ENCODE results near the gene RXFP4. TPM values are rescaled to one million over a fixed set of nuclear protein-coding genes. Genes with fewer than 3 reads are reported as not detected.

RXFP4 gene
- total RNA-seq, 2 donors from 2014 or later: not detected

GRCh38 chr1:155970531-155971167 is 29.2 kb downstream of the RXFP4 start:
- Mint-ChIP-seq H3K4me1 (peaks cover 81% of the 10 kb centered on the region), H3K36me3 (ENCODE audit: low read depth) (peaks cover 11% of the 10 kb centered on the region), H3K4me3 (peak overlapping the region; percentile 83), H3K27ac (peak overlapping the region; percentile 93), H3K27me3 (no peaks in the 10 kb centered on the region)
- ATAC-seq: peak; percentile 64
- H3K9me3 ChIP-seq (ENCODE audit: control insufficient read depth, low read length, poor library complexity, severe bottlenecking): no peaks in the 10 kb centered on the region
- DNase-seq: no peak

- no peaks in the 10 kb centered on the region for H3K9me3 ChIP-seq (ENCODE audit: control insufficient read depth, low read length, poor library complexity, severe bottlenecking)
- no peak for DNase-seq
- H3K36me3 Mint-ChIP-seq (ENCODE audit: low read depth): peaks cover 15% of the 10 kb centered on the region
- peaks cover 91% of the 10 kb centered on the region for H3K4me1 Mint-ChIP-seq
- H3K27ac Mint-ChIP-seq: peak overlapping the region; percentile 93
- peak overlapping the region; percentile 99 for H3K4me3 Mint-ChIP-seq
- no peak for ATAC-seq
- no peaks in the 10 kb centered on the region for H3K27me3 Mint-ChIP-seq
Observed at GRCh38 chr1:155971910-155972809, 30.7 kb downstream of the RXFP4 start.

GRCh38 chr1:155973723-155974122 is 32.3 kb downstream of the RXFP4 start:
- peak overlapping the region; percentile 96 for H3K27ac Mint-ChIP-seq
- H3K36me3 Mint-ChIP-seq (ENCODE audit: low read depth): peaks cover 20% of the 10 kb centered on the region
- H3K9me3 ChIP-seq (ENCODE audit: control insufficient read depth, low read length, poor library complexity, severe bottlenecking): no peaks in the 10 kb centered on the region
- peak overlapping the region; percentile 99 for H3K4me3 Mint-ChIP-seq
- H3K4me1 Mint-ChIP-seq: peaks cover 79% of the 10 kb centered on the region
- DNase-seq (no peak), ATAC-seq (no peak)
- no peaks in the 10 kb centered on the region for H3K27me3 Mint-ChIP-seq

GRCh38 chr1:155974208-155975115 is 33.0 kb downstream of the RXFP4 start:
- peaks cover 17% of the 10 kb centered on the region for H3K36me3 Mint-ChIP-seq (ENCODE audit: low read depth)
- H3K27ac Mint-ChIP-seq: peak overlapping the region; percentile 96
- peaks cover 78% of the 10 kb centered on the region for H3K4me1 Mint-ChIP-seq
- H3K9me3 ChIP-seq (ENCODE audit: control insufficient read depth, low read length, poor library complexity, severe bottlenecking): no peaks in the 10 kb centered on the region
- H3K4me3 Mint-ChIP-seq: peak overlapping the region; percentile 99
- DNase-seq: no peak
- no peak for ATAC-seq
- H3K27me3 Mint-ChIP-seq: no peaks in the 10 kb centered on the region

GRCh38 chr1:155975375-155976061 is 34.1 kb downstream of the RXFP4 start:
- peaks cover 78% of the 10 kb centered on the region for H3K4me1 Mint-ChIP-seq
- no peak for ATAC-seq
- peak overlapping the region; percentile 99 for H3K4me3 Mint-ChIP-seq
- peaks cover 15% of the 10 kb centered on the region for H3K36me3 Mint-ChIP-seq (ENCODE audit: low read depth)
- no peak for DNase-seq
- no peaks in the 10 kb centered on the region for H3K27me3 Mint-ChIP-seq
- no peaks in the 10 kb centered on the region for H3K9me3 ChIP-seq (ENCODE audit: control insufficient read depth, low read length, poor library complexity, severe bottlenecking)
- H3K27ac Mint-ChIP-seq: peak overlapping the region; percentile 96

GRCh38 chr1:155976062-155976912 is 34.8 kb downstream of the RXFP4 start:
- Mint-ChIP-seq H3K36me3 (ENCODE audit: low read depth) (peaks cover 16% of the 10 kb centered on the region), H3K27ac (peak overlapping the region; percentile 96), H3K27me3 (no peaks in the 10 kb centered on the region), H3K4me1 (peaks cover 78% of the 10 kb centered on the region), H3K4me3 (peak overlapping the region; percentile 99)
- DNase-seq (peak in 2 of 3 donors; percentile 29 to 51), ATAC-seq (peak; percentile 22)
- no peaks in the 10 kb centered on the region for H3K9me3 ChIP-seq (ENCODE audit: control insufficient read depth, low read length, poor library complexity, severe bottlenecking)

GRCh38 chr1:155976913-155977689 is 35.7 kb downstream of the RXFP4 start:
- peaks cover 17% of the 10 kb centered on the region for H3K36me3 Mint-ChIP-seq (ENCODE audit: low read depth)
- no peak for DNase-seq

GRCh38 chr1:155977690-155978324 is 36.4 kb downstream of the RXFP4 start:
- Mint-ChIP-seq H3K27me3 (no peaks in the 10 kb centered on the region), H3K4me3 (peak overlapping the region; percentile 99), H3K4me1 (peaks cover 73% of the 10 kb centered on the region), H3K27ac (peak overlapping the region; percentile 96), H3K36me3 (ENCODE audit: low read depth) (peaks cover 17% of the 10 kb centered on the region)
- no peaks in the 10 kb centered on the region for H3K9me3 ChIP-seq (ENCODE audit: control insufficient read depth, low read length, poor library complexity, severe bottlenecking)
- ATAC-seq: peak; percentile 43
- DNase-seq: peak in 2 of 3 donors; percentile 34 to 41

More at GRCh38 chr1:155976913-155977689, 35.7 kb downstream of the RXFP4 start:
- H3K9me3 ChIP-seq (ENCODE audit: control insufficient read depth, low read length, poor library complexity, severe bottlenecking): no peaks in the 10 kb centered on the region
- H3K27me3 Mint-ChIP-seq: no peaks in the 10 kb centered on the region
- peak overlapping the region; percentile 99 for H3K4me3 Mint-ChIP-seq
- ATAC-seq: peak; percentile 6
- H3K27ac Mint-ChIP-seq: peak overlapping the region; percentile 96
- H3K4me1 Mint-ChIP-seq: peaks cover 80% of the 10 kb centered on the region

GRCh38 chr1:155978325-155978972 is 37.0 kb downstream of the RXFP4 start, which contains the start of gene ARHGEF2:
ARHGEF2 (minus strand) TSS chr1:155978547; CDS start chr1:155978427, 120 bp downstream.
- DNase-seq: peak; percentile 43 to 66 (median 61)
- Mint-ChIP-seq H3K4me3 (peak within 1 kb of the TSS; percentile 99), H3K36me3 (ENCODE audit: low read depth) (peaks cover 17% of the 10 kb centered on the region), H3K27ac (peak within 1 kb of the TSS; percentile 96), H3K4me1 (peaks cover 70% of the 10 kb centered on the region), H3K27me3 (no peaks in the 10 kb centered on the region)
- ATAC-seq: peak; percentile 68
- H3K9me3 ChIP-seq (ENCODE audit: control insufficient read depth, low read length, poor library complexity, severe bottlenecking): no peaks in the 10 kb centered on the region

- Mint-ChIP-seq H3K27me3 (no peaks in the 10 kb centered on the region), H3K27ac (peak overlapping the region; percentile 96), H3K4me1 (peaks cover 69% of the 10 kb centered on the region), H3K4me3 (peak overlapping the region; percentile 99), H3K36me3 (ENCODE audit: low read depth) (peaks cover 17% of the 10 kb centered on the region)
- H3K9me3 ChIP-seq (ENCODE audit: control insufficient read depth, low read length, poor library complexity, severe bottlenecking): no peaks in the 10 kb centered on the region
- ATAC-seq (peak; percentile 4), DNase-seq (no peak)
Observed at GRCh38 chr1:155978973-155979429, 37.6 kb downstream of the RXFP4 start.

Measured in T-helper 17 cell (primary cell).